Activated T-cell treated with anti-CD3 and anti-CD28 coated beads, Interleukin-2, amount 50 U/mL, for 24 hours (primary cell): ENCODE measurements around the gene TRMT1.

Source experiments
- DNase-seq: peaks from one replicate; pipeline ENCODE4 v3.0.0-alpha.2; 2020
- H3K27ac Mint-ChIP-seq: 2 replicates; pipeline ENCODE4 v1.8.0; 2020; ENCODE audit warnings: mild to moderate bottlenecking, mixed read lengths
- H3K27me3 Mint-ChIP-seq: 2 replicates; pipeline ENCODE4 v1.8.0; 2020; ENCODE audit warnings: mixed read lengths
- H3K36me3 Mint-ChIP-seq: 2 replicates; pipeline ENCODE4 v1.8.0; 2020; ENCODE audit warnings: low read depth, mixed read lengths
- H3K4me1 Mint-ChIP-seq: 2 replicates; pipeline ENCODE4 v1.8.0; 2020; ENCODE audit warnings: low read depth, mixed read lengths
- H3K4me3 Mint-ChIP-seq: 2 replicates; pipeline ENCODE4 v1.8.0; 2020; ENCODE audit warnings: mild to moderate bottlenecking, moderate library complexity, mixed read lengths
- H3K9me3 Mint-ChIP-seq: 2 replicates; pipeline ENCODE4 v1.8.0; 2020; ENCODE audit warnings: mixed read lengths

The TRMT1 gene

DNA sequence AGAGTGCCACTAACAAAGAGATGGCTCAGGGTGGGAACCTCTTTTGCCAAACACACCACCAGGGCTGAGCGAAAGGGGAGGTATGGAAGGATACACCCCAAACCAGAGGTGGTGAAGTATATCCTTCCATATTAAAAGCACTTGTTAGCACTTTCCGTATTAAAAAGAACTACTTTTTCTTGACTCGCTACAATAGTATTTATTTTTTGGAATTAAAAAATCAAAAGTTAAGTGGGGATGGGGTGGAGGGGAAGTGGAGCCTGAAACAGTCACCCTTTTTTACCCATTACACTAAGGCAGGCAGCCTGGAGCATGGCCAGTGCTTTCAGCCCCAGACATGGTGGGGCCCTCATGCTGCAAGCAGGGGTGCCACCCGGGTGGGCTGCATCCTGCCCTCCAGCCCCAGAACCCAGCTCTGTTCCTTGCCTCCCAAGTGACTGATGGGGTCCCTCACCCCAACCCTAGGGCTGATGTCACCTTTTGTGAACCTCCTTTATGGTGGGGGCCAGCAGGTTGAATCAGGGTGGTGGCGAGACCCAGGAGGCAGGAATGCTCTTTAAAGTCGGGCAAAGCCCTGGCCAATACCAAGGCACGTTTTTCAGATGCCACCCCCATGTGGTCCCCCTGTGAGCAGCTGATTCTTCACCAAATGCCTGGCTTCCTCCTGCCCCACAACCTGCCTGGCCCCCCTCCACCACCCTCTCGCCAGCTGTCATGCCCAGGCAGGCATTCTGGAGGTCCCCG is 44.9 kb downstream of the TRMT1 start:
- Mint-ChIP-seq H3K4me1 (no peaks in the 10 kb centered on the region), H3K27ac (no peak overlapping the region), H3K27me3 (no peaks in the 10 kb centered on the region), H3K36me3 (no peaks in the 10 kb centered on the region), H3K4me3 (no peak overlapping the region), H3K9me3 (no peaks in the 10 kb centered on the region)
- DNase-seq, result no peak

DNA sequence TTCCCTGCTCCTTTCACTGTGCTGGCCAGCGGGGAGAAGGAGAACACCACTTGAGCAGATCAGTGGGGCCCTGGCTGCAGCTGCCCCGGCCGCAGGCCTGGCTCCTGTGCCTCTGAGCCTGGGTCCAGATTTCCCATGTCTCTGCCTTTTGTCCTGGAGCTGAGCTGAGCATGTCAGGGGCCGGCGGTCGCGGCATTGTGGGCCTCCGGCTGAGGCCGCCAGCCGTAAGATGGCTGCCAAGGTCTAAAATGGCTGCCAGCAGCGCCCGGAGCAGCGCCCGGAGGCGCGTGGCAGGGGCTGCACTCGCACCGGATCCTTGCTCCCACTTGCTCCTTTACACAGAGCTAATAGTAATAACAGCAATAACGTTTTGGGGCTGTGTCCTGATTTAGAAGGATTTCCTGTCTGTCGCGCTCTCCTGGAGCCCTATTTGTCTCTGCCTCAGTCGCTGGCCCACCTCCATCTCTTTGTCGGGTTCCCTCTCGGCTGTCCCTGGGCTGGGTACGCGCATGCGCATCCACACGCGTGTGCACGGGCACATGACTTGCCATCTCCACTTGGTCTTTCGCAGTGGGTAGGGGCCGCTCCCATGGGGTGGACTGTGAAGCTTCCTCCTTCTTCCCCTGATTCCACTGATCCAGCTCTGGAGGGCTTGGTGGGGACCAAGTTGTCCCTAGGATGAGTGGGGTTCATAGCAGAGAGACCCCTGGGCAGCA is 46.0 kb downstream of the TRMT1 start:
- H3K9me3 Mint-ChIP-seq, result no peaks in the 10 kb centered on the region
- no peaks in the 10 kb centered on the region for H3K4me1 Mint-ChIP-seq
- H3K4me3 Mint-ChIP-seq, result no peak overlapping the region
- no peak overlapping the region for H3K27ac Mint-ChIP-seq
- H3K36me3 Mint-ChIP-seq, result no peaks in the 10 kb centered on the region
- DNase-seq, result no peak
- no peaks in the 10 kb centered on the region for H3K27me3 Mint-ChIP-seq

- Mint-ChIP-seq H3K27me3 (no peaks in the 10 kb centered on the region), H3K4me3 (no peak overlapping the region), H3K27ac (no peak overlapping the region), H3K9me3 (no peaks in the 10 kb centered on the region), H3K36me3 (no peaks in the 10 kb centered on the region), H3K4me1 (no peaks in the 10 kb centered on the region)
- DNase-seq, result no peak
Observed at GRCh38 chr19:13069415-13070359, 46.9 kb downstream of the TRMT1 start.

DNA sequence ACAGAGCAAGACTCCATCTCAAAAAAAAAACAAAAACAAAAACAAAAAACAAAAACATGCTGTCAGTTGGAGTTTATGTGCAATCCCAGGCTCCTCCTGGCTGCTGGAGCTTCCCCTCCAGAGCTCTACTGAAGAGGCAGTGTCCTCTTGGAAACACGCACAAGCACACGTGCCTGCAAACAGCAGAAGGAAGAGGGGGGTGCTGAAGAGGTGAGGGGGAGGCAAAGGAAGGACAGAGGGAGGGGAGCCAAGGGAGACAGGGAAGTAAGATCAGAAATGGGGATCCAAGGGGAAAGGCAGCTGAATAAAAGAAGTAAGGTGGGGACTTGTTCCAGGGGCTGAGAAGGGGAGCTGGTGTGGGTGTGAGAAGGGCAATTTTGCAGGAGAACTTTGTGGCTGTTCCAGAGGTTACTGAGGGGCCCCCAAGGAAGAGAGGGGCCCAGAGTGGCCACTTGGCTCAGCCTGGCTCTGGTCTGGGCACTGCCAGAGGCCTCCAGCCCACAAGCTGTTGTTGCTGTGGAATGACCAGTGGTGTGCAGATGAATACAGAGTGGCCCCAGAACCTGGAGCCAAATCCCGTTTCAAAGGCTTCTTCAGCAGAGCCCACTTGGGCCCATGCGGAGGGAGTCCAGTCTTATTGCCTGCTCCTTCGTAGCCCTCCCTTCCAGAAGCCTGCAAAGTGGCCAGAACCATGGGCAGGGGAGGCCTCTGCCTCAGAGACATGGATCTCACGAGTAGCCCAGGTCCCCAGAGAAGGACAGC is 48.3 kb downstream of the TRMT1 start:
- peaks cover 4% of the 10 kb centered on the region for H3K27me3 Mint-ChIP-seq
- no peak overlapping the region for H3K27ac Mint-ChIP-seq
- H3K9me3 Mint-ChIP-seq, result no peaks in the 10 kb centered on the region
- H3K36me3 Mint-ChIP-seq, result no peaks in the 10 kb centered on the region
- no peaks in the 10 kb centered on the region for H3K4me1 Mint-ChIP-seq
- no peak for DNase-seq
- no peak overlapping the region for H3K4me3 Mint-ChIP-seq

DNA sequence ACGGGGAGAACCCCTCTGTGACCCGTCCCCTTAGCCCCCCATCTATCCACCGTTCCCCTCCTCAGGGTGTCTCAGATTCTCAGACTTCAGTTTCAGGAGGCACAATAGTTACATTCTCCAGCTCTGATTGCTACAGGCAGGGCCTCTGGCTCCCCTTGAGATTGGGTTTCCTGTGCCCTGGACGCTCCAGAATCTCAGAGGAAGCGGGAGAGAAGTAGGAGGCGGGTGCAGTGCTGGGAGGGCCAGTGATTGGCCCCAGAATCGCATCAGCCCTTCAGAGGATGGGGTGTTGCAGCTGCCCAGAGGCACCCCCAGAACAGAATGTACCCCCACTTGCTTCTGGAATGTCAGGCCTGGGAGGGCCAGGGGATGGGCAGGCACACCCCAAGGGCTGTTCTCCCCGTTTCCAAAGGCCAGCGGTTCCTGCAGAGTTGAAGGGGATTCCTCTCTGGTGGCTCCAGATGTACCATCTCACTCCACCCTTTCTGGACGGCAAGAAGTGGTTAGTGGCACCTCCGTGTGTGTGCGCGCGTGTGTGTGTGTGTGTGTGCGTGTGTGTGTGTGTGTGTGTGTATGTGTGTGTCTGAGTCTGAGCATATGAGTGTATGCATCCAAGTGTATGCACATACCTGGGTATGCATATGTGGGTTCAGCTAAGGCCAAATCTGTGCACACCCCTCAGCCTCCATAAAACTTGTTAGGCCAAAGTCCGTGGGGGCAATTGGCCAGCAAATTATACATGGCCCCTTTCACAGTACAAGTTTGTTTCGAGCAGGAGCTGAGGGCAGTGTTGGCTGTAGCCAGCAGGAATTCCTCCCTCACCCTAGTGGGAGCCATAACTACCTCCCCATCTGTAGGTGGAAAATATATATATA is 49.4 kb downstream of the TRMT1 start:
- Mint-ChIP-seq H3K4me3 (no peak overlapping the region), H3K36me3 (no peaks in the 10 kb centered on the region), H3K27ac (no peak overlapping the region), H3K27me3 (peaks cover 9% of the 10 kb centered on the region), H3K9me3 (no peaks in the 10 kb centered on the region), H3K4me1 (no peaks in the 10 kb centered on the region)
- no peak for DNase-seq

GRCh38 chr19:13066226-13066625 is 50.3 kb downstream of the TRMT1 start:
- no peaks in the 10 kb centered on the region for H3K9me3 Mint-ChIP-seq
- no peak overlapping the region for H3K4me3 Mint-ChIP-seq
- peaks cover 3% of the 10 kb centered on the region for H3K4me1 Mint-ChIP-seq
- H3K27ac Mint-ChIP-seq, result no peak overlapping the region
- peaks cover 16% of the 10 kb centered on the region for H3K27me3 Mint-ChIP-seq
- DNase-seq, result no peak
- no peaks in the 10 kb centered on the region for H3K36me3 Mint-ChIP-seq

DNA sequence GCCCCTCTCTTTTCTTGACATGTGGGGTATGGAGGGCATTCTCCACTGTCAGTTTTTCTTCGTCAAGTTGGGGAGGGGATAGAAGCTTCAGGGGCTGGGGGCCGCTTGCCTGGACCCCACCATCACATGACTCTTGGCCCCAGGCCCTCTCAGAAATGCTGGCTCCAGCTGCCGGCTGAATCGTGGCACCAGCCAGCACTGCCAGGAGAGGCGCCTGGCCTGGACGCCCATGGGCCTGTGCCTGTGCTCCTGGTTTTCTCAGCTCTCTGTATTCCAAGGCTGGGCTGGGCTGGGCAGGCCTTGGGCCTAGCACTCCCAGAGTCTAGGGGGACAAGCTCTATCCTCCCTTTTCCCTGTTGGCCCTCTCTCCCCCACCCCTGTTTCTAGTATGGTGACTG is 52.4 kb downstream of the TRMT1 start:
- Mint-ChIP-seq H3K9me3 (no peaks in the 10 kb centered on the region), H3K36me3 (no peaks in the 10 kb centered on the region), H3K4me3 (no peak overlapping the region), H3K4me1 (peaks cover 8% of the 10 kb centered on the region), H3K27ac (no peak overlapping the region), H3K27me3 (peaks cover 22% of the 10 kb centered on the region)
- DNase-seq, result no peak

- Mint-ChIP-seq H3K4me3 (no peak overlapping the region), H3K36me3 (no peaks in the 10 kb centered on the region), H3K4me1 (peaks cover 8% of the 10 kb centered on the region), H3K9me3 (no peaks in the 10 kb centered on the region), H3K27me3 (peaks cover 22% of the 10 kb centered on the region), H3K27ac (no peak overlapping the region)
- no peak for DNase-seq
Observed at GRCh38 chr19:13063461-13064091, 53.0 kb downstream of the TRMT1 start.

- Mint-ChIP-seq H3K4me1 (peaks cover 8% of the 10 kb centered on the region), H3K27me3 (peaks cover 22% of the 10 kb centered on the region), H3K36me3 (no peaks in the 10 kb centered on the region), H3K27ac (no peak overlapping the region), H3K9me3 (no peaks in the 10 kb centered on the region), H3K4me3 (no peak overlapping the region)
- DNase-seq, result no peak
Observed at GRCh38 chr19:13062317-13062716, 54.2 kb downstream of the TRMT1 start.

GRCh38 chr19:13060964-13061927 is 55.3 kb downstream of the TRMT1 start:
- H3K4me3 Mint-ChIP-seq, result peak overlapping the region; percentile 70
- peak; percentile 87 for DNase-seq
- H3K4me1 Mint-ChIP-seq, result peaks cover 8% of the 10 kb centered on the region
- peaks cover 22% of the 10 kb centered on the region for H3K27me3 Mint-ChIP-seq
- no peaks in the 10 kb centered on the region for H3K36me3 Mint-ChIP-seq
- no peak overlapping the region for H3K27ac Mint-ChIP-seq
- no peaks in the 10 kb centered on the region for H3K9me3 Mint-ChIP-seq

DNA sequence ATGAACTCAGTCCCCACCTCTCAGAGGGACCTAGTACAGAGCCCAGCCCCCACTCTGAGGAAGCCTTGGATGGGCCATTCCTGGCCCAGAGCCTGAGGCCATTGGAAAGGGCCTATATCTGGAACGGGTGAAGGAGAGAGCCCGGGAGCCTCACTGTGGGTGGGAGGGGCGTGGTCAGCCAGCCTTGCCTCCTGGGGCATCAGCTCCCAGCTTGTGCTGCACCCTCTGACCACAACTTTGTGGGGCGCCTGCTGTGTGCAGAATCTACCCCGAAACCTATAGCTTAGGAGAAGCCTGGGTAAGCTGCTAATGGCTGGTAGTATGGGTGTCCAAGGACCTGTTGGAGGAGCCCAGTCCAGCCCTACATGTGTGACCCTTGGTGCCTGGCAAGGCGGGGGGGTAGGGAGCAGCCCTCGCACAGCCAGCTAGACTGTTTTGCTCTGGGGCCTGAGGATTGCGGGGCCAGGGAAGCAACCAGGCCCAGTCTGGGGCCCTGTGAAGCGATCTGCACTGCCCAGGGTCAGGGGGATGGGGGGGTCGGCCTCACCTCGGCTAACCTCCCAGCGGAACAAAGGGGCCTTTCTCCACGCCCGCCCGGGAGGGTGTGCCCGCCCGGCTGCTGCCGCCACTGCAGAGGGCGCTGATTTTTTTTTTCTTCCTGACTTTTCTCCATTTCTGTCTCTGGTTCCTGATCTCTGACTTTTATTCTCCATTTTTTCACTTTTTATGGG is 56.1 kb downstream of the TRMT1 start:
- no peak for DNase-seq
- Mint-ChIP-seq H3K4me1 (peaks cover 8% of the 10 kb centered on the region), H3K36me3 (no peaks in the 10 kb centered on the region), H3K4me3 (peak overlapping the region; percentile 70), H3K27me3 (peaks cover 22% of the 10 kb centered on the region), H3K27ac (no peak overlapping the region), H3K9me3 (no peaks in the 10 kb centered on the region)
